ENCODE data around the gene ARF1. TPM values are rescaled to one million over a fixed set of nuclear protein-coding genes. Genes with fewer than 3 reads are reported as not detected.
A peak's percentile ranks its signal among the peaks of the same experiment; 100 is the strongest.

The ARF1 gene
- total RNA-seq, 1 donor from 2014 or later: 339 TPM

DNA sequence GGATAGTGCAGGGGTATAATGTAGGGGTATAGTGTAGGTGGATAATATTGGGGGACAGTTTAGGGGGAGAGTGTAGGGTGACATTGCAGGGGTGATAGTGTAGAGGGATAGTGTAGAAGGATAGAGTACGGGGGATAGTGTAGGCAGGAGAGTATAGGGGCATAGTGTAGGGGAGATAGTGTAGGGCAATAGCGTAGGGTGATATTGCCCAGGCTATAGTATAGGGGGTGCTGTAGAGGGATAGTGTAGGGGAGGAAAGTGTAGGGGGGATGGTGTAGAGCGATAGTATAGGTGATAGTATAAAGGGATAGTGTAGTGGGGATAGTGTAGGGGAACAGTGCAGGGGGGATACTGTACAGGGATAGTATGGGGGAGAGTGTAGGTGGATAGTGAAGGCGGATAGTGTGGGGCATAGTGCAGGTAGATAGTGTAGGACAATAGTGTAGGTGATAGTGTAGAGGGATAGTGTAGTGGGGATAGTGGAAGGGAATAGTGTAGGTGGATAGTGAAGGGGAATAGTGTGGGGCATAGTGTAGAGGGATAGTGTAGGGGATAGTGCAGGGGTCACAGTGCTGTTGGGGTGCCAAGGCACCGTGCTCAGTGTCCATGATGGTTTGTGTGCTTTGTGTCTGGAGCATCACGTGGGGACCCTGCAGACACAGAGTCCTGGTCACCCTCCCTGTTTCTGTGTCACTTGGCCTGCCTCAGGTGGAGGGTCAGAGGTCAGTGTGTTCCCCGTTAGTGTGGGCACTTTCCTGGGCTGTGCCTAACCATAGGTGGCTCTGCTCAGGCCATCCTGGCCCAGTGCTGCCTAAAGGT lies 10.5 kb upstream of the ARF1 start:
- DNase-seq (ENCODE audit: low spot score): no peak
- H3K27me3 Mint-ChIP-seq (ENCODE audit: low read depth): peaks cover 4% of the 10 kb centered on the region
- H3K27ac Mint-ChIP-seq (ENCODE audit: unreplicated experiment): no peak overlapping the region
- H3K4me3 Mint-ChIP-seq (ENCODE audit: unreplicated experiment): no peak overlapping the region
- TF ChIP-seq, protein P1, sequence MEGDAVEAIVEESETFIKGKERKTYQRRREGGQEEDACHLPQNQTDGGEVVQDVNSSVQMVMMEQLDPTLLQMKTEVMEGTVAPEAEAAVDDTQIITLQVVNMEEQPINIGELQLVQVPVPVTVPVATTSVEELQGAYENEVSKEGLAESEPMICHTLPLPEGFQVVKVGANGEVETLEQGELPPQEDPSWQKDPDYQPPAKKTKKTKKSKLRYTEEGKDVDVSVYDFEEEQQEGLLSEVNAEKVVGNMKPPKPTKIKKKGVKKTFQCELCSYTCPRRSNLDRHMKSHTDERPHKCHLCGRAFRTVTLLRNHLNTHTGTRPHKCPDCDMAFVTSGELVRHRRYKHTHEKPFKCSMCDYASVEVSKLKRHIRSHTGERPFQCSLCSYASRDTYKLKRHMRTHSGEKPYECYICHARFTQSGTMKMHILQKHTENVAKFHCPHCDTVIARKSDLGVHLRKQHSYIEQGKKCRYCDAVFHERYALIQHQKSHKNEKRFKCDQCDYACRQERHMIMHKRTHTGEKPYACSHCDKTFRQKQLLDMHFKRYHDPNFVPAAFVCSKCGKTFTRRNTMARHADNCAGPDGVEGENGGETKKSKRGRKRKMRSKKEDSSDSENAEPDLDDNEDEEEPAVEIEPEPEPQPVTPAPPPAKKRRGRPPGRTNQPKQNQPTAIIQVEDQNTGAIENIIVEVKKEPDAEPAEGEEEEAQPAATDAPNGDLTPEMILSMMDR (IDR thresholded peaks at IDR 0.05): no peak
- no peaks in the 10 kb centered on the region for H3K9me3 Mint-ChIP-seq (ENCODE audit: low read depth)
- H3K4me1 Mint-ChIP-seq (ENCODE audit: low read depth): no peaks in the 10 kb centered on the region
- H3K36me3 Mint-ChIP-seq (ENCODE audit: low read depth): no peaks in the 10 kb centered on the region

DNA sequence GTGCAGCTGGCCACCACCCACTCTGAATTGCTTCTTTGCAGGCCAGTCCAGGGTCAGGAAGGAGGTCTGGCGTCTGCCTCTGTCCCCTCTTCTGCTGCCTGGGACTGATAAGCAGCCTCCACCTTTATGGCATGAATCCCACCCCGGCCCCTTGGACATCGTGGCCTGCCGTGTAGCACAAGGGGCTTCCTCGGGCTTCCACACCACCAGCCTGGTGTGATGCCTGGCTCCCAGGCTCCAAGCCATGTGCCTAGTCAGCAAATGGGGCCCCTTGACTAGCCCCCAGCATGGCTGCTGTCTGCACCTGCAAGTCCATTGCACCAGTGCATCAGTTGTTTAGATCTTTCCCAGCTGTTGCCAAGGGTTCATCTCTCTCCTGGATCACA lies 9.9 kb upstream of the ARF1 start:
- TF ChIP-seq, protein P1 (IDR thresholded peaks at IDR 0.05): no peak
- no peak overlapping the region for H3K4me3 Mint-ChIP-seq (ENCODE audit: unreplicated experiment)
- no peak for DNase-seq (ENCODE audit: low spot score)
- H3K36me3 Mint-ChIP-seq (ENCODE audit: low read depth): no peaks in the 10 kb centered on the region
- no peaks in the 10 kb centered on the region for H3K9me3 Mint-ChIP-seq (ENCODE audit: low read depth)
- H3K27me3 Mint-ChIP-seq (ENCODE audit: low read depth): no peaks in the 10 kb centered on the region
- H3K4me1 Mint-ChIP-seq (ENCODE audit: low read depth): no peaks in the 10 kb centered on the region
- no peak overlapping the region for H3K27ac Mint-ChIP-seq (ENCODE audit: unreplicated experiment)

DNA sequence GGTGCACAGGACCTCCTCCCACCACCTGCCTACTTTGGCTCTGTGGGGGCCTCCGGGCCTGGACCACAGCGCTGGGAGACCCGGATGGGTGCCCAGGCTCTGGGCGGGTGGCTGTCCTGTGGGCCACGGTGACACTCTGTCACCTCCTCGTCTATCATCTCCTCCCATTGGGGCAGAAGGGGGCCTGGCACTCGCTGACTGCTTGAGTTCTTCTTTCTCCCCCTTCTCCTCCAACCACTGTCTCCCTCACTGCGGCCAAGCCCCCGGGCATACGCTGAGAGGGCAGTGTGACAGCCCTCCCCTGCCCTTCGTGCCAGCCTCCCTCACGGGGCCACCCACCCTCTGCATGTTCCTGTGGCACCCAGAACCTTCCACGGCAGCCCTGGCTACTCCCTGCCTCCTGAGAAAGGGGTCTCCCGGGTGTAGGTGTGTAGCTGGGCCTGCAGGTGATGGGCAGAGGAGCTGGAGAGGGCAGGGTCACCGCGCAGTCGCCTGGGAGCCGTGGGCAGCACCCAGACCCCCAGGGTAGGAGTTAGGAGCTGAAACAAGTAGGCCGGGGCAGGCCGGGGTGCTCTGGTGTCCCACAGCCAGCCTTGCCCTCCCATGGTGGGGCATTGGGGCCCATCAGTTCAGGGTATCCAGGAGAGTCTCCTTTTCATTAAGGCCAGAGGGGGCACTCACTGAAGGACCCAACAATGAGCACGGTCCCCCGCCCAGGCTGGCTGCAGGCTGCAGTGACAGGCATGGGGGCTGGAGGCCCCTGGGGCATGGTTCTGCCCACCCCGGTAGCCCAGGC lies 9.2 kb upstream of the ARF1 start:
- DNase-seq (ENCODE audit: low spot score): no peak
- no peak overlapping the region for H3K27ac Mint-ChIP-seq (ENCODE audit: unreplicated experiment)

DNA sequence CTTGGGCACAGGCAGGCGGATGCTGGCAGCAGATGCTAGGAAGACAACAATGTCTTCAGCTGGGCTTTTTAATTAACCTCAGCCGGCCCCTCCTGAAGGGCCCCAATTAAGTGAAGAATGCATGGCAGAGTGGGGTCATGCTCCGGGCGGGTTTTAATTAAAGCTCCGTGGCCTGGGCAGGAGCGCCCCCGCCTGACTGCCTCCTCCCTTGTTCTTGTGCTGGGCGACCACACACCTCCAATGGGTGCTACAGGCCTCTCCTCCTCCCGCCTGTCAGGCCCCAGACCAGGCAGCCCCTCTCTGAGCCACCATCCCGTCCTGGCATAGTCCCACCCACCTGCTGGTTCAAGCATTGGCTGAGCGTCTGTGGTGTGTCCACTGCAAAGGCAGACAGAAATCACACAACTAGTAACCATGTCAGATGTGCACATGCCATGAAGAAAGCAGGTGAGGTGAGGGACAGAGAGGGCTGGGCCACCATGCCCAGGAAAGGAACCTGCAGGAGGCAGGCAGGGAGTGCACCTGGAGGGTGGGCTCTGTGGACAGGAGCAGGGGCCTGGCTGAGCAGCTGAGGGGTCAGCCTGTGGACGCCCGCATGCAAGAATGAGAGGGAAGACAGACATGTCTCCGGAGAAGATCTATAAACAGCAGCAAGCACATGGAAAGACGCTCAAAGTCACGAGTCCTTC lies 8.5 kb upstream of the ARF1 start:
- DNase-seq (ENCODE audit: low spot score): no peak
- no peak overlapping the region for H3K4me3 Mint-ChIP-seq (ENCODE audit: unreplicated experiment)
- H3K27ac Mint-ChIP-seq (ENCODE audit: unreplicated experiment): no peak overlapping the region
- H3K36me3 Mint-ChIP-seq (ENCODE audit: low read depth): no peaks in the 10 kb centered on the region
- H3K9me3 Mint-ChIP-seq (ENCODE audit: low read depth): no peaks in the 10 kb centered on the region
- TF ChIP-seq, protein P1 (IDR thresholded peaks at IDR 0.05): peak; percentile 23
- H3K27me3 Mint-ChIP-seq (ENCODE audit: low read depth): no peaks in the 10 kb centered on the region
- no peaks in the 10 kb centered on the region for H3K4me1 Mint-ChIP-seq (ENCODE audit: low read depth)

More for the DNA sequence above, 9.2 kb upstream of the ARF1 start:
- Mint-ChIP-seq H3K9me3 (ENCODE audit: low read depth) (no peaks in the 10 kb centered on the region), H3K27me3 (ENCODE audit: low read depth) (no peaks in the 10 kb centered on the region), H3K4me3 (ENCODE audit: unreplicated experiment) (no peak overlapping the region), H3K36me3 (ENCODE audit: low read depth) (no peaks in the 10 kb centered on the region), H3K4me1 (ENCODE audit: low read depth) (no peaks in the 10 kb centered on the region)
- TF ChIP-seq, protein P1 (IDR thresholded peaks at IDR 0.05): no peak

All from chondrocyte (in vitro differentiated cells).